Osteoblast (primary cell): ENCODE data around the gene APOH. TPM values are rescaled to one million over a fixed set of nuclear protein-coding genes. Genes with fewer than 3 reads are reported as not detected.
"Not testable (repeated sequence)": the region's sequence is repeated elsewhere in the genome, so short reads cannot be mapped to it uniquely, and the experiment has no call there.

Source experiments
- DNase-seq: peaks from one replicate; pipeline ENCODE4 v3.0.0; 2011; ENCODE audit warnings: low spot score, mixed read lengths; ENCODE audit not compliant: insufficient read length; ENCODE audit errors: missing footprints
- H2AFZ ChIP-seq: 2 replicates; pipeline ENCODE4 v1.6.0; 2011; ENCODE audit warnings: mild to moderate bottlenecking, low read length
- H3K27ac ChIP-seq: 2 replicates; pipeline ENCODE4 v1.5.1; 2011; ENCODE audit warnings: mild to moderate bottlenecking, low read depth, low read length, moderate library complexity
- H3K27me3 ChIP-seq: 2 replicates; pipeline ENCODE4 v1.6.0; 2012; ENCODE audit warnings: mild to moderate bottlenecking, control low read depth, inconsistent platforms, low read length, moderate library complexity; ENCODE audit not compliant: insufficient read depth
- H3K36me3 ChIP-seq: 2 replicates; pipeline ENCODE4 v1.5.1; 2011; ENCODE audit warnings: mild to moderate bottlenecking, low read length, control low read depth, moderate library complexity; ENCODE audit not compliant: insufficient read depth
- H3K4me1 ChIP-seq: 2 replicates; pipeline ENCODE4 v1.5.1; 2011; ENCODE audit warnings: mild to moderate bottlenecking, low read length, control low read depth, moderate library complexity; ENCODE audit not compliant: insufficient read depth
- H3K4me2 ChIP-seq: 2 replicates; pipeline ENCODE4 v1.6.0; 2011; ENCODE audit warnings: mild to moderate bottlenecking, low read length; ENCODE audit not compliant: insufficient read depth
- H3K4me3 ChIP-seq: fragments of 200-600 bp; sonication (generic); 3 replicates; pipeline ENCODE4 v1.5.1; 2012; ENCODE audit warnings: mild to moderate bottlenecking, low read length, inconsistent platforms; ENCODE audit not compliant: insufficient read depth
- H3K79me2 ChIP-seq: 2 replicates; pipeline ENCODE4 v1.6.0; 2012; ENCODE audit warnings: mild to moderate bottlenecking, low read length, control low read depth, inconsistent platforms; ENCODE audit not compliant: insufficient read depth
- H3K9me3 ChIP-seq: 2 replicates; pipeline ENCODE4 v1.5.1; 2011; ENCODE audit warnings: low read depth, low read length, control low read depth
- H4K20me1 ChIP-seq: 2 replicates; pipeline ENCODE4 v1.6.0; 2012; ENCODE audit warnings: mild to moderate bottlenecking, low read length, control low read depth; ENCODE audit not compliant: insufficient read depth
- total RNA-seq: library from RNA; depleted of rRNA; stranded (reverse); fragments of >200 nt; gene quantifications from 2 replicates; pipeline ENCODE4 v1.2.3, GENCODE V29; 2012
- TF ChIP-seq, protein P1 (sequence below): IDR thresholded peaks from 2 replicates; pipeline ENCODE4 v1.5.1; 2011; ENCODE audit warnings: mild to moderate bottlenecking, low read depth, low read length, moderate library complexity; ENCODE audit errors: extremely low read depth

Gene APOH
- total RNA-seq, 1 donor: not detected

DNA sequence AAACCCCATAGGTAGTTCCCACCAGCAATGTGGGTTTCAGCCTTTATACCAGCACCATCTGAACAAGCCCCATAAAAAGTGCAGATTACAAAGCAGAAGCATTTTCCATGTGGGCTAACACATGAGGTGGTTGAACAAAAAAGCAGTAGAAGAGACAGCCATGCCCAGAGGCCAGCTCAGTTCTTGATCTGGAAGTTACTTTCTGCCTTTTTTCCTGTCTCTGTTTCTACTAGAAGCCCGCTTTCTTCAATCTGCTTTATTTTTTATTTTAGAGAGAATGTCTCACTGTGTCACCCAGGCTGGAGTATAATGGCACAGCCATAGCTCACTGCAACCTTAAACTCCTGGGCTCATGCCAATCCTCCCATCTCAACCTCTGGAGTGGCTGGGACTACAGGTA, 31.5 kb upstream of the APOH start:
- no peaks in the 10 kb centered on the region for H4K20me1 ChIP-seq

DNA sequence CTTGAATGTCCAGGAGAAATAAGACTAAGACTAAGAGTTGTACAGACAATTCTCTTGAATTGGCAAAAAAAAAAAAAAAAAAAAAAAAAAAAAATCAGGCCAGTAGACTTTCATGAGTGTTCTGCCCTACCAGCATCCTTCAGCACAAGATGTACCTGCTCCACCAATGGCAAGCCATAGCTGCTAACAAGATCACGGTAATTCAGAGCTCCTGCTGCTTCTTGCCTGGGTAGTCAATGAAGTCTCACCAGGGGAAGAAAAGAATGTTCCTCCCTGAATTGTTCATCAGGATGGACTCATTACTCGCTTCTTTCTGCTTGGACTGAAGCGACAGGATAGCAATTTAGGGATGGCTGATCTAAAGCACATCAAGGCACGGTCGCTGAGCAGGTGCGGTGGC, 31.1 kb upstream of the APOH start:
- no peaks in the 10 kb centered on the region for H3K4me1 ChIP-seq
- no peaks in the 10 kb centered on the region for H4K20me1 ChIP-seq
- H3K27me3 ChIP-seq: no peaks in the 10 kb centered on the region
- DNase-seq: no peak
- H3K4me2 ChIP-seq: no peak overlapping the region
- H2AFZ ChIP-seq: no peak overlapping the region
- H3K36me3 ChIP-seq: no peaks in the 10 kb centered on the region
- H3K27ac ChIP-seq: no peak overlapping the region
- H3K4me3 ChIP-seq: no peak overlapping the region
- H3K79me2 ChIP-seq: no peaks in the 10 kb centered on the region
- no peaks in the 10 kb centered on the region for H3K9me3 ChIP-seq
- TF ChIP-seq, protein P1, sequence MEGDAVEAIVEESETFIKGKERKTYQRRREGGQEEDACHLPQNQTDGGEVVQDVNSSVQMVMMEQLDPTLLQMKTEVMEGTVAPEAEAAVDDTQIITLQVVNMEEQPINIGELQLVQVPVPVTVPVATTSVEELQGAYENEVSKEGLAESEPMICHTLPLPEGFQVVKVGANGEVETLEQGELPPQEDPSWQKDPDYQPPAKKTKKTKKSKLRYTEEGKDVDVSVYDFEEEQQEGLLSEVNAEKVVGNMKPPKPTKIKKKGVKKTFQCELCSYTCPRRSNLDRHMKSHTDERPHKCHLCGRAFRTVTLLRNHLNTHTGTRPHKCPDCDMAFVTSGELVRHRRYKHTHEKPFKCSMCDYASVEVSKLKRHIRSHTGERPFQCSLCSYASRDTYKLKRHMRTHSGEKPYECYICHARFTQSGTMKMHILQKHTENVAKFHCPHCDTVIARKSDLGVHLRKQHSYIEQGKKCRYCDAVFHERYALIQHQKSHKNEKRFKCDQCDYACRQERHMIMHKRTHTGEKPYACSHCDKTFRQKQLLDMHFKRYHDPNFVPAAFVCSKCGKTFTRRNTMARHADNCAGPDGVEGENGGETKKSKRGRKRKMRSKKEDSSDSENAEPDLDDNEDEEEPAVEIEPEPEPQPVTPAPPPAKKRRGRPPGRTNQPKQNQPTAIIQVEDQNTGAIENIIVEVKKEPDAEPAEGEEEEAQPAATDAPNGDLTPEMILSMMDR: no peak

More for the DNA sequence above, 31.5 kb upstream of the APOH start:
- Histone ChIP-seq H3K9me3 (no peaks in the 10 kb centered on the region), H3K4me2 (no peak overlapping the region), H3K27me3 (no peaks in the 10 kb centered on the region), H2AFZ (no peak overlapping the region), H3K36me3 (no peaks in the 10 kb centered on the region), H3K79me2 (no peaks in the 10 kb centered on the region), H3K27ac (no peak overlapping the region), H3K4me3 (no peak overlapping the region), H3K4me1 (no peaks in the 10 kb centered on the region)
- TF ChIP-seq, protein P1: no peak
- DNase-seq: no peak

DNA sequence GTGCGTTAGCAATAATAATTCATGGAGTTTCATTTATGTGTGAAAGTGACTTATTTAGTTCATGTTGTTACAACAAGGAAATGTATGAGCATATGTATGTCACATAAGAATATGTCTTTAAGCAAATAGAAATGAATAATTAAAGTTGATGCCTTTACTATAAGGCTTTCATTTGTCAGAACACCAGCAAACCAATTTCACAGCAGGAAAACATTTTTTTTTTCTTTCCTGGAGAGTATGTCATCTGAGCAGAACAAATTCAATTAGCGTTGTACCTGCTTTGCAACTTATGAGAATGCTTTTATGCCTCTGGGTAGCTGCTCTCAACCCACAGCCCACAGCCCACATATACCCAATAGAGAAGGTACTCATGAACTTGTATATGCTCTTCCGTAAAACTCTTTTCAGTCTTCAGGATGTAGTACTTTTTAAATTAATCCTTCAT, 26.3 kb upstream of the APOH start:
- Histone ChIP-seq H3K36me3 (no peaks in the 10 kb centered on the region), H3K4me3 (no peak overlapping the region), H2AFZ (peak overlapping the region; percentile 33), H3K79me2 (no peaks in the 10 kb centered on the region), H3K9me3 (no peaks in the 10 kb centered on the region), H3K4me2 (peak overlapping the region; percentile 12), H3K27ac (no peak overlapping the region), H4K20me1 (no peaks in the 10 kb centered on the region), H3K27me3 (no peaks in the 10 kb centered on the region), H3K4me1 (no peaks in the 10 kb centered on the region)
- TF ChIP-seq, protein P1: no peak
- no peak for DNase-seq

DNA sequence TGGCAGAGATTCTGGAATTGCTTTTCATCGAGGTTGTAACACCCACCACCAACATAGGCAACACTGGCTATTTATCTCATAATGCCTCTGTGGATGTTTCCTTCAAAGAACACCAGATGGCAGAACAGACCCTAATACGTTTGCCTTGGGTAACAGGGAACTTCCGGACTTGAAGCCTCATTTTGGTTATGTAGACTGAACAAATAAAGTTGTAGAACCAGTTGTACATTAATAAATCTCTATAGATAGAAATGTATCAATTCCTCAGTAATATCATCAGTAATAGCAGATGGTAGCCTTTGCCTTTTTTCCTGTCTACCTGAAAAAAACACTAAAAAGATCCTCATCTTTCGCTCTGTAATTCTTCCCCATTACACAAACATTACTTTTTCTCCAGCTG, 25.9 kb upstream of the APOH start:
- no peaks in the 10 kb centered on the region for H3K27me3 ChIP-seq
- peak; percentile 90 for DNase-seq
- TF ChIP-seq, protein P1: peak; percentile 75
- no peak overlapping the region for H3K27ac ChIP-seq
- H2AFZ ChIP-seq: peak overlapping the region; percentile 33
- H4K20me1 ChIP-seq: no peaks in the 10 kb centered on the region
- peak overlapping the region; percentile 12 for H3K4me2 ChIP-seq
- no peaks in the 10 kb centered on the region for H3K36me3 ChIP-seq
- no peaks in the 10 kb centered on the region for H3K4me1 ChIP-seq
- H3K9me3 ChIP-seq: no peaks in the 10 kb centered on the region
- H3K79me2 ChIP-seq: no peaks in the 10 kb centered on the region
- no peak overlapping the region for H3K4me3 ChIP-seq

DNA sequence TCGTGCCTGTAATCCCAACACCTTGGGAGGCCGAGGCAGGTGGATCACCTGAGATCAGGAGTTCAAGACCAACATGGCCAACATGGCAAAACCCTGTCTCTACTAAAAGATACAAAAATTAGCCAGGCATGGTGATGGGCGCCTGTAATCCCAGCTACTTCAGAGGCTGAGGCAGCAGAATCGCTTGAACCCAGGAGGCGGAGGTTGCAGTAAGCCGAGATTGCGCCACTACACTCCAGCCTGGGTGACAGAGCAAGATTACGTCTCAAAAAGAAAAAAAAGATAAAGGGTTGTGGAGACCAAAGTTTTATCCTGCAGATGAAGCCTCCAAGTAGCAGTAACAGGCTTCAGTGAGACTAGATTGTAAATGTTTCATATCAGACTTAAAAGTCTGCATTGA, 24.2 kb upstream of the APOH start:
- not testable (repeated sequence) for H2AFZ ChIP-seq, DNase-seq, H3K79me2 ChIP-seq, H3K36me3 ChIP-seq, H3K4me2 ChIP-seq, H3K27me3 ChIP-seq, H3K27ac ChIP-seq, H3K4me1 ChIP-seq, H3K4me3 ChIP-seq, H4K20me1 ChIP-seq, H3K9me3 ChIP-seq
